GM19397 (cell line): ENCODE data around the gene FAM171A1.
"Not testable (repeated sequence)": the region's sequence is repeated elsewhere in the genome, so short reads cannot be mapped to it uniquely, and the experiment has no call there.

Experiments used
- ATAC-seq: cut with Tn5 transposase; IDR thresholded peaks from one replicate; pipeline ENCODE4 v1.9.1; 2021; ENCODE audit warnings: mild to moderate bottlenecking, moderate library complexity; ENCODE audit not compliant: unreplicated experiment

Gene FAM171A1

DNA sequence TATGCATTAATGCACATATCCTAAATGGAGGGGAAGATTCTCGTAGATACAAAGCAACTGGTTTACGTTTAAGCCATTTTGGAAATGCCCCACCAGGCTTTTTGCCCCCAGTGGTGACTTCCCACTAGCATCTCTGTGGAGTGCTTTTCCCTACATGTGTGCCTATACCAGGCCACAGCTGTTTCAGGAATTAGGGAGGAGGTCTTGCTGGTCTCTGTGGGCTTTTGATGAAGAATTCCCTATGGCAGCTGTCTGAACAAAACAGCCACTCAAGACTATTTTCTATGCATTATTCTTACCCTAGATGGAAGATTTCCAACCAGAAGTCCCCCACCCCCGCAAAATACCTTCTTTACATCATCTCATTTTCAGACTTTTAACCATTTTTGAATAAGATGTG lies 150.6 kb downstream of the FAM171A1 start:
- ATAC-seq, result no peak

DNA sequence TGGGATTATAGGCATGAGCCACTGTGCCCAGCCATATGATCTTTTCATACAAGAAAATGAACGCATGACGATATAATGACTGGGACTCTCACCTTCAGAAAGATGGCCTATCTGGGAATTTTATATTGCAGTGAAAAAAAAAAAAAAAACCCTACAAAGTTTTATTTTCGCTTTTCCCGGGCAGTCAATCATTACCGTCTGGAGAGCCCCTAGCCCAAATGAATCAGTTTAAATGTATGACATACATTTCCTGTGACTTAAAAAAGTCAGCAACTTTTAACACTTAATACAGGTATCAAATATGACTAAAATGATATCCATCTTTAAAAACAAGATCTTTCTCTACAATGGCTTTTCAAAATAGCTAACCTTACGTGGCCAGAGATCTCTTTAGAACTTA lies 154.4 kb downstream of the FAM171A1 start:
- ATAC-seq, result no peak

DNA sequence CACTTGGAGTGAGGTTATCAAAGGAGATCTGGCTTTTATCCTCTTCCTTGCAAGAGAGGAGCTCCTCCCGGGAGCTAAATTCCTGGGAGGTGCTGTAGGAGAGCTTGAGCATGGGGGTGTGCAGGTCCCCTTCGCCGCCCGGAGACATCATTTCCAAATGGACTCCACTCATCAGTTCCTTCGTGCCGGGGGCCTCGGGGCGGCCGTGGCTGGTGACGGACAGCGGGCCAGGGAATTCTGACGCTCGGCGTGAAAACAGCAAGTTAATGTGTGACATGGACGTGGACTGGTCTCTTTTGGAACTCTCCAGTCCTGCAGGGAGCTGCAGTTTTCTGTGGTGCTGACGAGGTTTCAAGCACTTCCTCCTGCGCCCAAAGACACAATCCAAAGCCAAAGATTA lies 156.9 kb downstream of the FAM171A1 start:
- no peak for ATAC-seq

DNA sequence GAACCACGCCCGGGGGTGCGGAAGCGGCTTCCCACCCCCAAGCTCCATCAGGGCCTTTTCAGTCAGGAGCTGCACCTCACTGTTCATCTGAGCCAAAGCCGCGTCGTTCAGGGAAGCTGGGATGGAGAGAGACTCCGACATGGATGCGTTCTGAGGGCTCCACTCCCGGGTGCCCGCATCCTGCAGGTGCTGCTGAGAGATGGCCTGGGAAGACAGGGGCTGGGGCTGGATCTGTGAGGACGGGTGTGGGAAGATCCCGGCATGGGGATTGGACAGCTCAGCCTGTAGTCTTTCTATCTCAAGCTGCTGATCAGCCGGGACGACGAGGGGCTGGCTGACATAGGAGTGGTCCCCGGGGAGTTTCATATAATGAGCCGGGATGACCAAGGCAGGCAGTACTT lies 157.6 kb downstream of the FAM171A1 start:
- no peak for ATAC-seq

DNA sequence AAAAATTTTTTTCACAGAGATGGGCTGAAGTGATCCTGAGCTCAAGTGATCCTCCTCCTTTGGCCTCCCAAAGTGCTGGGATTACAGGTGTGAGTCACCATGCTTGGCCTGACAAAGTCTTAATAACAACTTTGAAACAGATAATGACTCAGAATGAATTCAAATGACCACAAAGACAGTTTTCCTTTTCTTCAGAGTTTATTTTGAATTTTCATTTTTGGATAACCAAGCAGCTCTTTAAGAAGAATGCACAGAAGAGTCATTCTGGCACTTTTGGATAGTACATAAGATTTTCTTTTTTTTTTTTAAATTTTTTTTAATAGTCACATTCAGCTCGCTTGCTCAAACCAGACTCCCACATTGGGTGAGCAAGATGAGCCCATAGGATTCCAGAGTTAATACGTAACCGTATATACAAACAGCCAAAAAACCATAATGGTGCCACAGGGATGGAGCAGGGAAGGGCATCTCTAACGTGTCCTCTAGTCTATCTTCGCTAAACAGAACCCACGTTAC lies 159.6 kb downstream of the FAM171A1 start:
- no peak for ATAC-seq

DNA sequence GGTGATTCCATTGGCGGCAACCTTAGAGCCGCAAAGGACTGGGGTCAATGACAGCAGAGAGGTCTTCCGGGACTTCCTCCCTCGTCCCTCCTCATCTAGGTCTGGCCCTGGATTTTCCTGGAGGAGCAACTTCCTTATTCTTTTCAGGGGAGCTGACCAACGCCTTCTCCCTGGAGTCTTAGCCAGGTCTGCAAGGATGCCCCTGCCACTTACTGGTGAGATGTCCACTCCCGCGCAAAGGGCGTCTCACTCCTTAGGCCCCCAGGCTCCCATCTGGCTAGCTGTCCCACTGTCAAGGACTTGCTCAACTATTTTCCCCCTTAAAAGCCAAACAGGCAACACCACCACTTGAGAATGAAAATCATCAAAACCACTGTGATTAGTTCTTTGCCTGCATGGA lies 160.6 kb downstream of the FAM171A1 start:
- ATAC-seq, result no peak

DNA sequence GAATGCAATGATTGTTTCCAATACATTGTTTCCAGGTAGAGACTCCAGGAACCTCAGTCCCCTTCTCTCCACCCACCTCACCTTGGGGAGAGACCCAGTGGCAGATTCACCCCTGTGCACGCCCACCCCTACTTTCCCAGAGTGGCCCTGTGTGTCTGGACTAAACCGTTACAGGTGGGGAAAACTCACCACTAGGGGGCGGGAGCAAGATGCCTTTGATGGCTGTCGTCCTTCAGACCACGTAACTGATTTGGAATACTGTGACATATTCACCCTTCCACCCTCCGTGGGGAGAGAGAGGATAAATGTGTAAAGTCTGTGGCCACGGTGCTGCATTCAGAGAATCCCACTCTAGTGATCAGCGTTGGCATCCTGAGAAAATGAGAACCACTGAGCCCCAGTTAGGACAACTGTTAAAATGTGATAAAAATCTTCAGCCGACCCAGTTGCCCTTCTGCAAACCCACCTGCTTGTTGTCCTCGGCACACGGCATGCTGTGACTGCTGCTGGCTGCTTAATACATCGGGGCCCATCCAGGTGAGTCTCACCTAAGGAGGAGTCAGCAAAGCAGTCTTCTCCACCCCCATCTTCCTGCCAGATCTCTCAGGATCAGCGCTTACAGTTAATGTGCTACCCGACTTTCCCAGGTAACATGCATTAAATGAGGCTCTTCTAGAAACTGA lies 161.1 kb downstream of the FAM171A1 start:
- no peak for ATAC-seq

DNA sequence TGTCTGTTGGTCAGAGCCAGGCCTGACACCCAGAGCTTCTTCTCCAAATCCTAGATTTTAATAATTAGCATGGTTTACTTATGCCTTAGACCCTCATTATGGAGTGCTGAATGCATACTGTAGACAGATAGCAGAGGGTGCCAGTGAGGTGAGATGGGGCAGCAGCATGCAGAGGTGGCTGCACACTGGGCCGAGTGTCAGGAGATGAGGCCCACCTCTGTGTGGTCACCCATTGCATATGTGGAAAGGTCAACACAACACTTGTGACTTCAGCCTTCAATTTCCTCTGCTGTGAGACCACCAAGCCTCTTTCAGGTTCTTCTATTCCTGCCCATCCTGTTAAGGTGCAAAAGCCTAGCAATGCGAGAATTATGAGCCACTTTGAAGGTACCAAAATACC lies 162.9 kb downstream of the FAM171A1 start:
- ATAC-seq, result no peak

DNA sequence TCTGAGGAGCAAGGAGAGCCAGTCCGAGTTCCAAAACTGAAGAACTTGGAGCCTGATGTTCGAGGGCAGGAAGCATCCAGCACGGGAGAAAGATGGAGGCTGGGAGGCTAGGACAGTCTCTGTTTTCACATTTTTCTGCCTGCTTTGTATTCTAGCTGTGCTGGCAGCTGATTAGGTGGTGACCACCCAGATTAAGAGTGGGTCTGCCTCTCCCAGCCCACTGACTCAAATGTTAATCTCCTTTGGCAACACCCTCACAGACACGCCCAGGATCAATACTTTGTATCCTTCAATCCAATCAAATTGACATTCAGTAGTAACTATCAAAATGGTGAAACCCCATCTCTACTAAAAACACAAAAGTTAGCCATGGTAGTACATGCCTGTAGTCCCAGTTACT lies 163.7 kb downstream of the FAM171A1 start:
- not testable (repeated sequence) for ATAC-seq

DNA sequence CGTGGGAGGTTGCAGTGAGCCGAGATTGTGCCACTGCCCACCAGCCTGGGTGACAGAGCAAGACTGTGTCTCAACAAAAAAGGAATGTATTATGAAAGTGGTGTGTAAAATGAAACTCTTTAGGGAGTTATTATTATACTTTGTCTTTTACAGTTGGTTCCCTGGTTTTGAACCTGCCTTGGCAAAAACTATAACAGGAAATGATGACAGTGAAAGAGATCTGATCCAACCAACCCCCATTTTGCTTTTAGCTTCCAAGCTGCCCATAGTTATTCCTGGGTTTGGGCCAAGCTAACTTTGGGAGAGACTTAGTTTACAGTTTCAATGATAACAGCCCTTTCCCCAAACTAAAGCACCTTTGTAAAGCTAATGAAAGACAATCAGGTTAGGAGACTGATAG lies 168.4 kb downstream of the FAM171A1 start:
- no peak for ATAC-seq

DNA sequence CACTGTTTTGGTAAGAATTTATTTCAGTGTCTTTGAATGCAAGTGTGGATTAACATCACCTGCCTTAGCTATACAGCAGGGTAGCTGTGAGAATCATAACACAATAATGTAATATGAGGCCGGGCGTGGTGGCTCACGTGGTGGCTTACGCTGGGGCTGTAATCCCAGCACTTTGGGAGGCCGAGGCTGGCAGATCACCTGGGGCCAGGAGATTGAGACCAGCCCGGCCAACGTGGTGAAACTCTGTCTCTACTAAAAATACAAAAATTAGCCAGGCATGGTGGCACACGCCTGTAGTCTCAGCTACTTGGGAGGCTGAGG lies 168.8 kb downstream of the FAM171A1 start:
- not testable (repeated sequence) for ATAC-seq

DNA sequence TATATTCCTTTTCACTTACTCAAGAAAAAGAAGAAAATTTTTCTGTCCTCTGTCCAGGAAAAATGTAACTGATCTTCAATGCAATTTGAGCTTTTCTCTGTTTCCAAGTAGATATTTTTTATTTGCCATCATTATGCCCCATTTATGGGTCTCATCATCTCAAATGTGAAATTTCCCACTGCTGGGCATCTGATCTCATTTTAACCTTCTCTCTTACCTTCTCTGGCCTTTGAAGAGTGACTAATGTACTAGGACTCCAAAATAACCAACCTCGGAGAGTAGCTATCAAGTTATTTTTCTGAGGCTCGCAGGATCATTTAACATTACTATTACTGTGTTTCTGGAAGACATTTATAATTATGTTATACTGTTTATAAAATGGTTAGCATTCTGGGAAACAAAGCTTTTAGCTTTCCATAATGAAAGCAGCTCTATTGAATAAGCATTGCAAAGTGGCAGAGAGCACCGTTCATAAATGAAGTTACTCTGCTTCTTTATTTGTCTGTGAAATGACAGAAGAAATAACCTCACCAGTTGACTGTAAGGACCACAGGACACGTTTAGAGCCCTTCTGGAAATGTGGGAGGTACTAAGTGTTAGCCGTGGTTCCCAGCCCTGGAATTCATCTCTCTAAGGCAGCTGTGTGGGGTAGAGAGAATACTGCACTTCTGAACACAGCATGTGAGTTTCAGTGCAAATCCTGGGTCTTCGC lies 169.3 kb downstream of the FAM171A1 start:
- ATAC-seq, result no peak

DNA sequence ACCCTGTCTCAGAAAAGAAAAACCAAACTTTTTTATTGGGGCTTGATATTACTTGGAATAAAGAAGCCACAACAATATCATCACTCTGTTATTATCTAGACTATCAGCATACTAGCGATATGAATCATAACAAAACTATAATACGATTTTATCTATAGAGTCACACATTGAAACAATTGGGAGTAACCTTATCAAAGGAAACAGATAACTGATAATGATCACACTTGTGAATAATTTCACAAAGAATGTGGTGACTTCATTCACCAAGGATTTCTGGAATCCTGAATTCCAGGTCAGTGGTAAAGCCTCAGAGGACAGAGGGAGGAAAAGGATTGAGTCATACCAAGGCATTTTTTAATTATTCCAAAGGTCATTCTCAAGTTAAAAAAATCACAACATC lies 170.5 kb downstream of the FAM171A1 start:
- ATAC-seq, result no peak

DNA sequence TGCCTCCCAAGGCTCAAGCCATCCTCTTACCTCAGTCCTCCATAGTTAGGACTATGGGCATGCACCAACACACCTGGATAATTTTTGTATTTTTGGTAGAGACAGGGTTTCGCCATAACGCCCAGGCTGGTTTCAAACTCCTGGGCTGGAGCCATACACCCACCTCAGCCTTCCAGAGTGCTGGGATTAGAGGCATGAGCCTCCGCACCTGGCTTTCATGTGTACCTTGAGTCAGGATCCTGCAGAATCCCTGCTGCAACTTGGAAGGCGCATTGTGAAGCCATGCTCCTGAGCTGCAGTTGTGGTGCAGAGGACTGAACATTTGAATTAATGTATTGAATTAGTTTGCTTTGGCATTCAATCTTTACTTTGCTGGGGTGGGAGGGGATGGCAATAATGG lies 173.2 kb downstream of the FAM171A1 start:
- ATAC-seq, result no peak

DNA sequence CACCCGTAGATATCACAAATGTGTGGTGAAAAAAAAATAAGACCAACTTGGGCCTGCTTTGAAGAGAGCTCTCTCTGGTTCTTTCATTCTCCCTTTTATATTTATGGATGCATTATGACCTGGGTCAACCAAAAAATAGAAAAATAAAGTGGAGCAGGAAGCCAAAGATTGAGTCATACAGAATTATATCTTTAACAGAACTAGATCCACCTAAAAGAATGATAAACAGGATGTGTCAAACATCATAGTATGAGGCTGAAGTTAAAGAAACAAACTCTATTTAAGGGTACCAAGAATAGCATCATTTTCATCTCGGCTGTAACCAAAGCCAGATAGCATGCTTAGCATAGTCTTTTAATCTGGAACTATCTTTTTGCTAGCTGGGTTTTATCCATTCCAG lies 173.8 kb downstream of the FAM171A1 start:
- ATAC-seq, result no peak

DNA sequence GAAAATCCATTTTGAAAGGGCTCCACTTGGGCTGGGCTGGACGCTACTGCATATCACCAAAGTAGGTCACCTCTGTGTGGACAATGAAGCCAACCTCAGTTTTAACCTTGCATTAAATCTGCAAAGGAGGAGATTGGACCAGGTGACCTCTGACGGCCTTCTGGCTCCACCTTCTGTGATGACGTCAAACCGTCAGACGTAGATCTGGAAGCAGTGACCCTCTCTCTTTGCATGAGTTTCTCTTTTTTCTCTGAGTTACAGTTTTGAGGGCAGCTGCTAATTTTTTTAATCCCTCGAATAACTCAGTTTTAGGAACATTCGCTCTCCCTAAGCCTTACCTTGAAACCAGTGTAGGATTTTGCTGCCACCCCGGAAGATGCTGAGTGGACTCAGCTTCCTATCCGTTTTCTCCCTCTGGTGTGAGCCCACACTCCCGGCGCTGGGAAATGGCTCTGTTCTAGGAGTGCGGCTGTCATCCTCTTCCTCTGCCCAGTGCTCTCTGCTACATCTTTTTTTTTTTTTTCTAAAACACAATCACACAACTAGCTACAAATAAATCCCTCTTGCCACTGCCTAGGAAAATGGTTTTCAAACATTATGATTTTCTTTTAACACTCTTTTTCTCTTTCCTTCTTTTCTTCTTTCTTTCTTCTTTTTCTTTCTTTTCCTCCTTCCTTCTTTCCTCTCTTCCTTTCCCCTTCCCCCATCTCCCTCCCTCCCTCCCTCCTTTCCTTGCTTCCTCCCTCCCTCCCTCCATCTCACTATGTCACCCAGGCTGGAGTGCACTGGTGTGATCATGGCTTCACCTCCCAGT lies 174.9 kb downstream of the FAM171A1 start:
- ATAC-seq, result no peak

DNA sequence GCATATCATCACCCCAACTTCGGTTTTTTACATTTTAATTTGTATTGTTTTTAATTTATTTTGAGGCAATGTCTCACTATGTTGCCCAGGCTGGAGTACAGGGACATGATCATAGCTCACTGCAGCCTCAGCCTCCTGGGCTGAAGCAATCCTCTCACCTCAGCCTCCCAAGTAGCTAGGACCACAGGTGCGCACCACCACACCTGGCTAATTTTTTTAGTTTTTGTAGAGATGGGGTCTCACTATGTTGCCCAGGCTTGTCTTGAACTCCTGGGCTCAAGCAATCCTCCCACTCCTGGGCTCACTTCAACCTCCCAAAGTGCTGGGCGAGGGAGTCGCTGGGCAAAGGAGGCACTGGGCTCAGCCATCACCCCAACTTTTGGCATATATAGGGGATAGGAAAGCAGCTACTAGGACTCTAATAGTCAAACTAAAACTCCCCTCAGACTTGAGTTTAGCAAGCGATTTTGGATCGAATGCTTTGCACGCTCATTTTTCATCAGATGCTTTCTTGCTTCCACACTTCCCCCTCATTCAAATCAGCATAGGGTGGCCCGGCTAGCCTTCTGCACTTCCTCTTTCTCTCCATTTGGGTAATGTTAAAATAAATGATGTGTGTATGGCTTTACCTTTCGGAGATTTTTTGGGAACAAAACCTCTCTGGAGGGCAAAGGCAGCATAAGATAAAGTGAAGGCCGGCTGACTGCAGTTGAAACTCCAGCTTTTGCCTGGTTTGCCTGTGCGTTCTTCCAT lies 181.8 kb downstream of the FAM171A1 start:
- no peak for ATAC-seq

DNA sequence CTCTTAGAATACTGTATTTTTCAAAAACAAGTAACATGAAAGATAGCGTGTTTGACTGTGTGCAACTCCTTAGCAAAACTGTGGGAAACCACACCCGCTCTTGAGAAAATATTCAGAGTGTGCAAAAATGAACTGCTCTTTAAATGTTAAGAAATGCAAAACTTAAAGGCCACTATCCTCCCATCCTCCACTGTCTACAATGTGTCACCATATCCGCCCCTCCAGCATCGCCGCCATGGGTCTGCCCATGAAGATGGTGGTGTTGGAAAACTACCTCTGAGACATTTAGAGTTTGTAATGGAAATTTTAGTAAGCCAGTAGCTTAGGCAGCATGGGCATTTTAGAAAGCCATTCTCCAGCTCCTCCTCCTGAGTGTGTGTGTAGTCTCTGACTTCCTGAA lies 182.5 kb downstream of the FAM171A1 start:
- ATAC-seq, result no peak

DNA sequence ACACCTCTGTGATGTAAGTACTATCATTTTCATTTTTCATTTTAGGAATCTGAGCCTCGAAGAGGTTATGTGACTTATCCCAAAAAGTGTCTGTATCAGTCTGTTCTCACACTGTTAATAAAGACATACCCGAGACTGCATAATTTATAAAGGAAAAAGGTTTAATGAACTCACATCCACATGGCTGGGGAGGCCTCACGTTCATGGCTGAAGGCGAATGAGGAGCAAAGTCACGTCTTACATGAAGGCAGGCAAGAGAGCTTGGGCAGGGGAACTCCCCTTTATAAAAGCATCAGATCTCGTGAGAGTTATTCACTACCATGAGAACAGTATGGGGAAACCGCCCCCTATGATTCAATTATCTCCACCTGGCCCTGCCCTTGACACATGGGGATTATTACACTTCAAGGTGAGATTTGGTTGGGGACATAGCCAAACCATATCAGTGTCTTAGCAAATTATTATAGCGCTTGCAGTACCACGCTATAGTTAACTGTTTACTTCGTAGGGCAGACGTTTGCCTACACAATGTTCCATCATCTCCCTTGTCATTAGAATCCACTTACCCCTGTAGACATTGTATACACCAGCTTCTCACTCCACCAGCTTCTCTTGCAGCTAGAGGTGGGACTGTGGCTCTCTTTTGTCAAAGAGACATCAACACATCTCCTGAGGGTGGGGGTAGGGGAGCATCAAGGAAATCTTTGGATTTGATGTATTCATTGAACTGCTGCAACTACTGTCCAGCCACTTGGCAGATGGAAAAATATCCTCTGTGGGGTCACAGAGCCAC lies 187.2 kb downstream of the FAM171A1 start:
- ATAC-seq, result no peak

DNA sequence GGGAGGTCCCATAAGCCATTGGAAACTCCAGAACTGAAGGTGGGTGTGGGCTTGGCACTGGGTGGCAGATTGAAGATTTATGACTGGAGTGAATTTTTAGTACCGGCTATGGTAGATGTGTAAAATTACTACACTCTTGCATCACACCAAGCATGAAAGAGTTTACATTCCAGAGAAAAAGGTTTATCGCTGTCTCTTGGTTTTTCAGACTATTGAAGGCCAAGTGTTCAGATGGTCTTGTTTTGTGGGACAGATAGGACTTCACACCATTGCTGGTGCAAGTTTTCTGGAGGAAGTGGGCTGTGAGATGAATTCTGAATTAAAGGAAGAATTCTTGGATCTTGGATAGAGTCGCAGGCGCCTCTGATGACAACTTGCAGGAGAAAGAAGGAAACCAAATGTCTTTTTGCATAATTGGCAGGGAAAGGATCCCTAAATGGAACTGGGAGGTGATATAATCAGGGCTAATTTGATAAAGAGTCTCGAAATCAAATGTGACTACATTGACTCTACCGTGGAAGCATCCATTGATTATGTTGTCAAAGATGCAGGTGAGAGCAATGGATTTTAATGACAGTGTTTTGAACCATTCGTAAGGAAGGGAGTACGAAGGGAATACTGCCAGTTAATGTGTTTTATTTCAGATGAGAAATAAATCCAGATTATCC lies 188.4 kb downstream of the FAM171A1 start:
- ATAC-seq, result no peak
